ENCODE results near the gene IQGAP2.

Gene IQGAP2

GRCh38 chr5:76380346-76381066 lies 22.6 kb upstream of the IQGAP2 start:
- no peak for TF ChIP-seq SUZ12 (IDR thresholded peaks at IDR 0.05)
- no peak for DNase-seq (ENCODE audit: extremely low spot score)
- POLR2A ChIA-PET, result no interaction called here
- CTCF ChIA-PET, result interaction anchor here (1.4 kb wide), 1 partner anchor 23 kb away, joined by 3 read pairs; the partner anchor contains the start of gene IQGAP2

GRCh38 chr5:76383126-76383832 lies 19.8 kb upstream of the IQGAP2 start:
- ChIA-PET CTCF (interaction anchor here (0.6 to 1.3 kb wide), 2 partner anchors 13 to 20 kb away, joined by 3 to 4 read pairs; partner anchors contain the start of gene IQGAP2), POLR2A (no interaction called here)
- no peak for TF ChIP-seq FOXM1 (IDR thresholded peaks at IDR 0.05; ENCODE audit: borderline replicate concordance)
- no peak for TF ChIP-seq SP1 (IDR thresholded peaks at IDR 0.05)
- no peak for TF ChIP-seq NFRKB (IDR thresholded peaks at IDR 0.05)
- no peak for TF ChIP-seq FOXA1 (IDR thresholded peaks at IDR 0.05)
- no peak for TF ChIP-seq L3MBTL2 (conservative IDR thresholded peaks at IDR 0.05)
- no peak for TF ChIP-seq SUZ12 (IDR thresholded peaks at IDR 0.05)
- no peak for TF ChIP-seq LEF1 (IDR thresholded peaks at IDR 0.05; ENCODE audit: borderline replicate concordance)
- no peak for TF ChIP-seq ARNT (IDR thresholded peaks at IDR 0.05)
- TF ChIP-seq PKNOX1 (IDR thresholded peaks at IDR 0.05), result no peak
- no peak for TF ChIP-seq FOXK2 (IDR thresholded peaks at IDR 0.05)
- TF ChIP-seq CTBP1 (IDR thresholded peaks at IDR 0.05; ENCODE audit: borderline replicate concordance), result no peak
- no peak for TF ChIP-seq BHLHE40 (IDR thresholded peaks at IDR 0.05; ENCODE audit: borderline replicate concordance)
- no peak for TF ChIP-seq ZNF384 (IDR thresholded peaks at IDR 0.05)
- TF ChIP-seq HDGF (IDR thresholded peaks at IDR 0.05; ENCODE audit: borderline replicate concordance), result no peak
- no peak for TF ChIP-seq TARDBP (IDR thresholded peaks at IDR 0.05)
- TF ChIP-seq ELF4 (IDR thresholded peaks at IDR 0.05), result no peak
- DNase-seq (ENCODE audit: extremely low spot score), result no peak

- DNase-seq (ENCODE audit: extremely low spot score), result no peak
- ChIA-PET CTCF (interaction anchor here (1.3 kb wide), 1 partner anchor 19 kb away, joined by 4 read pairs; the partner anchor contains the start of gene IQGAP2), POLR2A (no interaction called here)
- TF ChIP-seq ARNT (IDR thresholded peaks at IDR 0.05) (no peak), FOXM1 (IDR thresholded peaks at IDR 0.05; ENCODE audit: borderline replicate concordance) (no peak), FOXK2 (IDR thresholded peaks at IDR 0.05) (no peak), NFRKB (IDR thresholded peaks at IDR 0.05) (no peak)
Observed at GRCh38 chr5:76384189-76384588, 18.9 kb upstream of the IQGAP2 start.

- no peak for DNase-seq (ENCODE audit: extremely low spot score)
- ChIA-PET POLR2A (no interaction called here), CTCF (interaction anchor here (1.3 kb wide), 1 partner anchor 19 kb away, joined by 4 read pairs; the partner anchor contains the start of gene IQGAP2)
- TF ChIP-seq FOXK2 (IDR thresholded peaks at IDR 0.05) (no peak), BHLHE40 (IDR thresholded peaks at IDR 0.05; ENCODE audit: borderline replicate concordance) (no peak), ELF4 (IDR thresholded peaks at IDR 0.05) (no peak), L3MBTL2 (conservative IDR thresholded peaks at IDR 0.05) (no peak), NFRKB (IDR thresholded peaks at IDR 0.05) (no peak), HDGF (IDR thresholded peaks at IDR 0.05; ENCODE audit: borderline replicate concordance) (no peak), CTBP1 (IDR thresholded peaks at IDR 0.05; ENCODE audit: borderline replicate concordance) (no peak), FOXM1 (IDR thresholded peaks at IDR 0.05; ENCODE audit: borderline replicate concordance) (no peak), PKNOX1 (IDR thresholded peaks at IDR 0.05) (no peak), LEF1 (IDR thresholded peaks at IDR 0.05; ENCODE audit: borderline replicate concordance) (no peak)
Observed at GRCh38 chr5:76384705-76385104, 18.4 kb upstream of the IQGAP2 start.

GRCh38 chr5:76385540-76385939 lies 17.5 kb upstream of the IQGAP2 start:
- POLR2A ChIA-PET, result no interaction called here
- CTCF ChIA-PET, result no interaction called here
- TF ChIP-seq FOXM1 (IDR thresholded peaks at IDR 0.05; ENCODE audit: borderline replicate concordance) (no peak), BHLHE40 (IDR thresholded peaks at IDR 0.05; ENCODE audit: borderline replicate concordance) (no peak), L3MBTL2 (conservative IDR thresholded peaks at IDR 0.05) (no peak), HDGF (IDR thresholded peaks at IDR 0.05; ENCODE audit: borderline replicate concordance) (no peak), ELF4 (IDR thresholded peaks at IDR 0.05) (no peak), FOXK2 (IDR thresholded peaks at IDR 0.05) (no peak), SUZ12 (IDR thresholded peaks at IDR 0.05) (no peak), NFRKB (IDR thresholded peaks at IDR 0.05) (no peak), CTBP1 (IDR thresholded peaks at IDR 0.05; ENCODE audit: borderline replicate concordance) (no peak), TARDBP (IDR thresholded peaks at IDR 0.05) (no peak), FOXA1 (IDR thresholded peaks at IDR 0.05) (no peak), ZNF384 (IDR thresholded peaks at IDR 0.05) (no peak)
- DNase-seq (ENCODE audit: extremely low spot score), result no peak

- POLR2A ChIA-PET, result no interaction called here
- CTCF ChIA-PET, result no interaction called here
- DNase-seq (ENCODE audit: extremely low spot score), result no peak
- TF ChIP-seq SP1 (IDR thresholded peaks at IDR 0.05), result no peak
- no peak for TF ChIP-seq CTBP1 (IDR thresholded peaks at IDR 0.05; ENCODE audit: borderline replicate concordance)
- TF ChIP-seq PKNOX1 (IDR thresholded peaks at IDR 0.05), result no peak
Observed at GRCh38 chr5:76386360-76386759, 16.7 kb upstream of the IQGAP2 start.
